ENCODE results near the gene WDR46.

DNA sequence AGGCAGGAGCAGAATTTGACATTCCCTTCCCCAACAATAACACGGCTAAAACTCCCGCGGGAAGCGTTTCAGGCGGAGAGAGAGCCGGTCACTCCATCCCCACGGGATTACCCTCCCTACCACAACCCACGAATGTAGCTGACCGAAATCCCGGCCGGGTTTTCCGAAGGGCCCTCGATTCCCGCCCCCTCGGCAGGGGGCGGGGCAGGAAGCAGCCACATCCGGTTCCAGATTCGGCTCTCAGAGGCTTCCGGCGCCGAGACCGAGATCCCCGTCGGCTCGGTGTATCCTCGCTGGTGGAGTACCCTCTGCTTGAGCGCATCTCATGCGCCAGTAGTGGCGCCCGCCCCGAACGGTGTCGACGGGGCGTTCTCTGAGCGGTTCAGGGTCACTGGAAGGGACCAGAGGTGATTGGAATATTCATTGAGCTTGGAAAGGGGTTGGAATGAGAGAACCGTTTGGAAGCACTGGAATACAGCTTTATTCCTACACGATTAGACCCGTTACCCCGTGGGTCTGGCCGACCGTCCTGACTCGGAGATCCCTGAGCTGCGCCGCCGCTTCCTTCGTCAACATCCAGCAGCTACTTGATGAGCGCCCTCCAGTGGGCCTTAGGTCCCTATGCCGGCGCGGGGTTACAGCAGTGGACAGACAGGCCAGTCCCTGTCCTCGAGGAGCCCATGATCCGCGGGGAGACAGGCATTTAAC is 10.4 kb upstream of the WDR46 start:
- TF ChIP-seq, protein P1, sequence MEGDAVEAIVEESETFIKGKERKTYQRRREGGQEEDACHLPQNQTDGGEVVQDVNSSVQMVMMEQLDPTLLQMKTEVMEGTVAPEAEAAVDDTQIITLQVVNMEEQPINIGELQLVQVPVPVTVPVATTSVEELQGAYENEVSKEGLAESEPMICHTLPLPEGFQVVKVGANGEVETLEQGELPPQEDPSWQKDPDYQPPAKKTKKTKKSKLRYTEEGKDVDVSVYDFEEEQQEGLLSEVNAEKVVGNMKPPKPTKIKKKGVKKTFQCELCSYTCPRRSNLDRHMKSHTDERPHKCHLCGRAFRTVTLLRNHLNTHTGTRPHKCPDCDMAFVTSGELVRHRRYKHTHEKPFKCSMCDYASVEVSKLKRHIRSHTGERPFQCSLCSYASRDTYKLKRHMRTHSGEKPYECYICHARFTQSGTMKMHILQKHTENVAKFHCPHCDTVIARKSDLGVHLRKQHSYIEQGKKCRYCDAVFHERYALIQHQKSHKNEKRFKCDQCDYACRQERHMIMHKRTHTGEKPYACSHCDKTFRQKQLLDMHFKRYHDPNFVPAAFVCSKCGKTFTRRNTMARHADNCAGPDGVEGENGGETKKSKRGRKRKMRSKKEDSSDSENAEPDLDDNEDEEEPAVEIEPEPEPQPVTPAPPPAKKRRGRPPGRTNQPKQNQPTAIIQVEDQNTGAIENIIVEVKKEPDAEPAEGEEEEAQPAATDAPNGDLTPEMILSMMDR (IDR thresholded peaks at IDR 0.05) = peak; percentile 39 to 79 (median 72)
- TF ChIP-seq POLR2AphosphoS5 (IDR thresholded peaks at IDR 0.05) = peak; percentile 78 to 93 (median 90)
- TF ChIP-seq POLR2A (IDR thresholded peaks at IDR 0.05) = peak; percentile 69 to 80
- TF ChIP-seq EP300 (IDR thresholded peaks at IDR 0.05) = peak in 1 of 4 donors; percentile 21

Measured in sigmoid colon (tissue), 4 donors.